HG03196 (cell line): ENCODE data around the gene ADAMTS10.
"Not testable (repeated sequence)": the region's sequence is repeated elsewhere in the genome, so short reads cannot be mapped to it uniquely, and the experiment has no call there.

Source experiments
- ATAC-seq: cut with Tn5 transposase; IDR thresholded peaks from one replicate; pipeline ENCODE4 v1.9.1; 2021; ENCODE audit not compliant: unreplicated experiment

The ADAMTS10 gene

GRCh38 chr19:8629184-8629583 lies 18.7 kb upstream of the ADAMTS10 start:
- no peak for ATAC-seq

GRCh38 chr19:8626842-8627241 lies 16.3 kb upstream of the ADAMTS10 start:
- ATAC-seq: no peak

- not testable (repeated sequence) for ATAC-seq
Observed at GRCh38 chr19:8622886-8623285, 12.4 kb upstream of the ADAMTS10 start.

GRCh38 chr19:8618751-8619150 lies 8.2 kb upstream of the ADAMTS10 start:
- no peak for ATAC-seq

- ATAC-seq: no peak
Observed at GRCh38 chr19:8617984-8618383, 7.5 kb upstream of the ADAMTS10 start.

GRCh38 chr19:8617325-8617724 lies 6.8 kb upstream of the ADAMTS10 start:
- ATAC-seq: not testable (repeated sequence)

GRCh38 chr19:8616861-8617260 lies 6.3 kb upstream of the ADAMTS10 start:
- no peak for ATAC-seq

- no peak for ATAC-seq
Observed at GRCh38 chr19:8615813-8616596, 5.5 kb upstream of the ADAMTS10 start.

- ATAC-seq: no peak
Observed at GRCh38 chr19:8615024-8615423, 4.5 kb upstream of the ADAMTS10 start.

GRCh38 chr19:8614455-8614854 lies 3.9 kb upstream of the ADAMTS10 start:
- no peak for ATAC-seq

- ATAC-seq: no peak
Observed at GRCh38 chr19:8612807-8613171, 2.3 kb upstream of the ADAMTS10 start.

- no peak for ATAC-seq
Observed at GRCh38 chr19:8611877-8612806, 1.6 kb upstream of the ADAMTS10 start.

- no peak for ATAC-seq
Observed at GRCh38 chr19:8611391-8611876, 919 bp upstream of the ADAMTS10 start.

- no peak for ATAC-seq
Observed at GRCh38 chr19:8610936-8611300, 403 bp upstream of the ADAMTS10 start.

GRCh38 chr19:8609279-8610040 lies 1.1 kb downstream of the ADAMTS10 start:
- ATAC-seq: no peak

GRCh38 chr19:8608941-8609278 lies 1.6 kb downstream of the ADAMTS10 start:
- ATAC-seq: no peak

- no peak for ATAC-seq
Observed at GRCh38 chr19:8607386-8607785, 3.1 kb downstream of the ADAMTS10 start.

GRCh38 chr19:8605514-8605913 lies 5.0 kb downstream of the ADAMTS10 start:
- no peak for ATAC-seq

GRCh38 chr19:8601796-8602195 lies 8.7 kb downstream of the ADAMTS10 start:
- ATAC-seq: no peak

- ATAC-seq: no peak
Observed at GRCh38 chr19:8600816-8601215, 9.7 kb downstream of the ADAMTS10 start.

GRCh38 chr19:8600064-8600463 lies 10.5 kb downstream of the ADAMTS10 start:
- no peak for ATAC-seq
